H1 (cell line): Measurements from ENCODE around the gene RBMS2. TPM values are rescaled to one million over a fixed set of nuclear protein-coding genes. Genes with fewer than 3 reads are reported as not detected.

Experiments used
- CTCF ChIA-PET: fragments of 300-600 bp; sonication (Branson Sonifier 250); formaldehyde crosslinking; loops from one replicate; lab custom pipeline; 2021; ENCODE audit not compliant: partially characterized antibody; lab: Charles Lee
- POLR2A ChIA-PET: fragments of 300-600 bp; sonication (Branson Sonifier 250); formaldehyde crosslinking; loops from one replicate; lab custom pipeline; 2021; ENCODE audit warnings: inconsistent platforms; ENCODE audit not compliant: partially characterized antibody; lab: Charles Lee
- DNase-seq, 2 experiments: peaks; one replicate each; pipeline versions ENCODE4 v3.0.0 to v3.0.0-alpha.2; 2010 to 2022; ENCODE audit warnings: low spot score in 2 of 2, low read depth in 1 of 2, mixed read lengths in 1 of 2
- FAIRE-seq: peaks from 2 replicates; lab custom pipeline; 2011; peaks lifted over from hg19 to GRCh38; lab: Jason Lieb, UNC
- H2AFZ ChIP-seq: 2 replicates; pipeline ENCODE4 v1.8.1; 2012; ENCODE audit warnings: low read length, inconsistent platforms
- H2AK5ac ChIP-seq: 2 replicates; pipeline ENCODE4 v1.6.1; 2013; ENCODE audit warnings: low read depth, low read length
- H2BK120ac ChIP-seq: replicated peaks from 2 replicates; pipeline ENCODE3; 2013; ENCODE audit warnings: low read depth, low read length, inconsistent platforms
- H2BK12ac ChIP-seq: 2 replicates; pipeline ENCODE4 v1.6.1; 2013; ENCODE audit warnings: low read depth, low read length
- H2BK15ac ChIP-seq: 2 replicates; pipeline ENCODE4 v1.6.1; 2013; ENCODE audit warnings: low read length
- H2BK20ac ChIP-seq: 2 replicates; pipeline ENCODE4 v1.6.1; 2013; ENCODE audit warnings: low read length
- H2BK5ac ChIP-seq: 2 replicates; pipeline ENCODE4 v1.6.1; 2013; ENCODE audit warnings: low read depth, low read length
- H3K14ac ChIP-seq: 2 replicates; pipeline ENCODE4 v1.6.1; 2013; ENCODE audit warnings: inconsistent platforms; ENCODE audit not compliant: insufficient read length
- H3K18ac ChIP-seq: 2 replicates; pipeline ENCODE4 v1.6.1; 2013; ENCODE audit warnings: low read length; ENCODE audit errors: extremely low read depth
- H3K23ac ChIP-seq: 2 replicates; pipeline ENCODE4 v1.6.1; 2013; ENCODE audit warnings: inconsistent platforms; ENCODE audit not compliant: insufficient read length
- H3K23me2 ChIP-seq: 2 replicates; pipeline ENCODE4 v1.6.1; 2013; ENCODE audit warnings: low read depth, low read length
- H3K27ac ChIP-seq: 2 replicates; pipeline ENCODE4 v1.6.1; 2011; ENCODE audit warnings: low read depth, low read length, inconsistent platforms
- H3K27me3 ChIP-seq, 4 experiments: replicated peaks in 1 of 4; 1 replicate in 1 of 4; 2 replicates in 3 of 4; pipeline versions ENCODE4 v1.6.1 to v1.8.1; 2011 to 2013; ENCODE audit warnings: low read length in 3 of 4, mild to moderate bottlenecking in 3 of 4, inconsistent platforms in 2 of 4, mixed read lengths in 2 of 4, moderate library complexity in 1 of 4; ENCODE audit not compliant: control insufficient read depth in 3 of 4, insufficient read depth in 3 of 4; ENCODE audit errors: extremely low read depth in 1 of 4
- H3K36me3 ChIP-seq, 4 experiments: 2 replicates each; pipeline versions ENCODE4 v1.6.1 to v1.8.1; 2011 to 2013; ENCODE audit warnings: mild to moderate bottlenecking in 4 of 4, low read length in 3 of 4, moderate library complexity in 2 of 4, control low read depth in 1 of 4, inconsistent platforms in 1 of 4; ENCODE audit not compliant: insufficient read depth in 4 of 4, control insufficient read depth in 2 of 4
- H3K4ac ChIP-seq: replicated peaks from 2 replicates; pipeline ENCODE3; 2013; ENCODE audit warnings: low read length, low read depth, mixed read lengths, inconsistent platforms; ENCODE audit not compliant: insufficient read length
- H3K4me1 ChIP-seq, 4 experiments: replicated peaks in 1 of 4; 1 replicate in 1 of 4; 2 replicates in 3 of 4; pipeline versions ENCODE4 v1.6.1 to v1.8.1; 2011 to 2013; ENCODE audit warnings: low read length in 3 of 4, inconsistent platforms in 2 of 4, mixed read lengths in 1 of 4; ENCODE audit not compliant: insufficient read depth in 4 of 4, control insufficient read depth in 3 of 4
- H3K4me2 ChIP-seq, 2 experiments: 2 replicates each; pipeline versions ENCODE4 v1.6.1 to v1.8.1; 2011 to 2013; ENCODE audit warnings: low read depth in 2 of 2, low read length in 2 of 2, control low read depth in 1 of 2, inconsistent platforms in 1 of 2, mild to moderate bottlenecking in 1 of 2; ENCODE audit not compliant: insufficient read depth in 1 of 2
- H3K4me3 ChIP-seq, 4 experiments: fragments of 200-600, 300-600 bp in 1 of 4; sonication (generic), shearing (Covaris generic), sonication (Bioruptor Twin) in 1 of 4; 2 replicates each; pipeline versions ENCODE4 v1.5.1 to v1.8.1; 2011 to 2016; ENCODE audit warnings: low read length in 4 of 4, low read depth in 3 of 4, control low read depth in 2 of 4, inconsistent platforms in 2 of 4, mild to moderate bottlenecking in 2 of 4, mixed read lengths in 1 of 4, moderate library complexity in 1 of 4; ENCODE audit not compliant: insufficient read depth in 2 of 4; ENCODE audit errors: extremely low read depth in 1 of 4
- H3K56ac ChIP-seq: replicated peaks from 2 replicates; pipeline ENCODE3; 2013; ENCODE audit warnings: low read depth, mild to moderate bottlenecking, mixed read lengths, low read length, inconsistent platforms; ENCODE audit not compliant: insufficient read length
- H3K79me1 ChIP-seq: 2 replicates; pipeline ENCODE4 v1.6.1; 2013; ENCODE audit warnings: low read depth, low read length, control low read depth
- H3K79me2 ChIP-seq, 2 experiments: 2 replicates each; pipeline versions ENCODE4 v1.6.1 to v1.8.1; 2012 to 2013; ENCODE audit warnings: low read length in 2 of 2, mild to moderate bottlenecking in 2 of 2, inconsistent platforms in 1 of 2; ENCODE audit not compliant: insufficient read depth in 2 of 2, control insufficient read depth in 1 of 2
- H3K9ac ChIP-seq, 4 experiments: replicated peaks in 1 of 4; 1 replicate in 1 of 4; 2 replicates in 3 of 4; pipeline versions ENCODE4 v1.6.1 to v1.8.1; 2011 to 2013; ENCODE audit warnings: low read depth in 3 of 4, low read length in 3 of 4, control low read depth in 2 of 4, mild to moderate bottlenecking in 2 of 4, moderate library complexity in 2 of 4, inconsistent platforms in 1 of 4; ENCODE audit errors: extremely low read depth in 1 of 4
- H3K9me3 ChIP-seq, 2 experiments: 2 replicates each; pipeline versions ENCODE4 v1.6.1 to v1.8.1; 2012 to 2013; ENCODE audit warnings: mild to moderate bottlenecking in 2 of 2, moderate library complexity in 2 of 2, control low read depth in 1 of 2, inconsistent platforms in 1 of 2, low read depth in 1 of 2, low read length in 1 of 2, mixed read lengths in 1 of 2; ENCODE audit not compliant: insufficient read depth in 2 of 2
- H4K20me1 ChIP-seq, 2 experiments: replicated peaks in 1 of 2; 2 replicates each; pipeline versions ENCODE3 to v1.8.1; 2011 to 2013; ENCODE audit warnings: inconsistent platforms in 2 of 2, low read length in 2 of 2, mild to moderate bottlenecking in 1 of 2; ENCODE audit not compliant: insufficient read depth in 2 of 2, control insufficient read depth in 1 of 2
- H4K5ac ChIP-seq: 2 replicates; pipeline ENCODE4 v1.6.1; 2013; ENCODE audit warnings: low read length, low read depth, mixed read lengths, inconsistent platforms; ENCODE audit not compliant: insufficient read length
- H4K8ac ChIP-seq: 2 replicates; pipeline ENCODE4 v1.8.0; 2013; ENCODE audit warnings: mild to moderate bottlenecking, moderate library complexity, low read length, inconsistent platforms; ENCODE audit not compliant: insufficient read depth; ENCODE audit errors: extremely low read depth
- H4K91ac ChIP-seq: replicated peaks from 2 replicates; pipeline ENCODE3; 2013; ENCODE audit warnings: low read length, mixed read lengths, inconsistent platforms; ENCODE audit not compliant: insufficient read length
- RFX5 ChIP-seq: IDR thresholded peaks from 2 replicates; pipeline ENCODE4 v1.6.1; 2011; ENCODE audit warnings: low read depth, low read length, improper control_type of control experiment, borderline replicate concordance
- WGBS, 2 experiments: shearing (Covaris generic) in 1 of 2; methylation state at CpG; one replicate each; pipeline versions ENCODE4 v1.1.6 to v1.1.7; 2013 to 2015; ENCODE audit warnings: low lambda C conversion rate in 2 of 2, mixed read lengths in 2 of 2, inconsistent platforms in 1 of 2, low coverage in 1 of 2, missing lambda C conversion rate in 1 of 2; ENCODE audit not compliant: insufficient replicate concordance in 2 of 2, insufficient coverage in 1 of 2, insufficient read length in 1 of 2; ENCODE audit errors: extremely low coverage in 1 of 2, missing lambda C conversion rate in 1 of 2; 5-methylcytosine and 5-hydroxymethylcytosine counted together
- polyA plus RNA-seq, 7 experiments: library from polyadenylated mRNA; depleted of rRNA in 3 of 7; stranded (reverse) in 5 of 7; unstranded in 2 of 7; fragments of >200 nt in 5 of 7; fragments of 200-250 nt in 2 of 7; gene quantifications; 1 replicate in 5 of 7; 2 replicates in 1 of 7; 4 replicates in 1 of 7; pipeline versions ENCODE4 v1.2.1 to v1.2.3, GENCODE V29; 2011 to 2013; ENCODE audit warnings: missing spikeins in 2 of 7, mixed read lengths in 2 of 7
- total RNA-seq: library from RNA; stranded (reverse); fragmentation: NEBNext Ultra II Directional; extraction: Animal tissue kit (Norgen Biotek cat#: 25700); gene quantifications from 2 replicates; pipeline ENCODE4 v1.2.1, GENCODE V29; 2021

The RBMS2 gene
- total and polyA plus RNA-seq, 2 of the 8 experiments (the other 6 are each of a cell fraction or from before 2014, with no cell fraction given) = 9.6 to 31.3 TPM

GRCh38 chr12:56518570-56518969 lies 3.0 kb upstream of the RBMS2 start:
- Histone ChIP-seq H2BK12ac (no peak overlapping the region), H2BK15ac (no peak overlapping the region), H3K56ac (no peak overlapping the region), H3K36me3 (no peaks in the 10 kb centered on the region), H4K8ac (no peak overlapping the region), H4K91ac (no peak overlapping the region), H2BK20ac (no peak overlapping the region), H3K79me2 (peaks cover 0 to 6% of the 10 kb centered on the region in 2 experiments; a peak in 2 of 4 replicates), H3K18ac (no peak overlapping the region), H3K14ac (no peak overlapping the region), H3K27me3 (no peaks in the 10 kb centered on the region), H4K5ac (no peak overlapping the region), H3K4me1 (peaks cover 0 to 2% (median under 1%) of the 10 kb centered on the region in 4 experiments; a peak in 4 of 7 replicates), H4K20me1 (no peaks in the 10 kb centered on the region), H3K4ac (no peak overlapping the region), H3K23ac (no peak overlapping the region), H3K79me1 (no peaks in the 10 kb centered on the region), H2AFZ (0 out of 2 replicates have a peak overlapping the region, but pooled peaks have one; percentile 0), H3K9me3 (no peaks in the 10 kb centered on the region), H3K9ac (no peak overlapping the region), H2BK120ac (no peak overlapping the region), H2AK5ac (no peak overlapping the region), H3K27ac (no peak overlapping the region), H3K23me2 (peaks cover 5% of the 10 kb centered on the region; the same call in 1 of the 2 replicates), H3K4me3 (no peak overlapping the region), H2BK5ac (no peak overlapping the region), H3K4me2 (no peak overlapping the region)
- ChIA-PET POLR2A (no interaction called here), CTCF (interaction anchor here (0.6 to 16.9 kb wide), 6 partner anchors 8 to 937 kb away, joined by 3 to 279 read pairs (median 4); no protein-coding TSS in a partner anchor)
- FAIRE-seq (no peak), DNase-seq (no peak)
- WGBS, 2 experiments = 87% methylated on average over 2 of the region's 2 CpGs; no CpG with 5 or more reads in 1 of the 2 experiments
- no peak for TF ChIP-seq RFX5
